H1 (cell line): ENCODE measurements around the gene CHRNA4.

Experiments used
- CHD1 ChIP-seq: IDR thresholded peaks from 2 replicates; pipeline ENCODE4 v1.6.1; 2012; ENCODE audit warnings: low read depth, low read length, improper control_type of control experiment
- CREB1 ChIP-seq: IDR thresholded peaks from 2 replicates; pipeline ENCODE4 v1.6.1; 2012; ENCODE audit warnings: inconsistent platforms
- EP300 ChIP-seq, 2 experiments: IDR thresholded peaks; 1 replicate in 1 of 2; 2 replicates in 1 of 2; pipeline ENCODE4 v1.6.1; 2011 to 2012; ENCODE audit warnings: low read depth in 2 of 2, low read length in 2 of 2, mild to moderate bottlenecking in 2 of 2, borderline replicate concordance in 1 of 2, inconsistent platforms in 1 of 2, moderate library complexity in 1 of 2
- SIN3A ChIP-seq, 2 experiments: IDR thresholded peaks in 1 of 2; conservative IDR thresholded peaks in 1 of 2; 2 replicates each; pipeline ENCODE4 v1.6.1; 2011 to 2012; ENCODE audit warnings: low read length in 2 of 2, improper control_type of control experiment in 1 of 2, low read depth in 1 of 2, mild to moderate bottlenecking in 1 of 2
- TAF1 ChIP-seq: IDR thresholded peaks from 2 replicates; pipeline ENCODE4 v1.6.1; 2011; ENCODE audit warnings: mild to moderate bottlenecking, low read depth, low read length
- TF ChIP-seq, protein P1 (sequence below): IDR thresholded peaks from 2 replicates; pipeline ENCODE4 v1.6.1; 2011; ENCODE audit warnings: low read length, improper control_type of control experiment
- TF ChIP-seq, protein P2 (sequence below), 3 experiments: IDR thresholded peaks; 1 replicate in 2 of 3; 2 replicates in 1 of 3; pipeline versions ENCODE4 v1.5.1 to v1.6.1; 2011; ENCODE audit warnings: low read length in 3 of 3, mild to moderate bottlenecking in 3 of 3, inconsistent platforms in 2 of 3, low read depth in 1 of 3, moderate library complexity in 1 of 3; ENCODE audit not compliant: insufficient read depth in 1 of 3; ENCODE audit errors: control extremely low read depth in 1 of 3
- TF ChIP-seq, protein P3 (sequence below): IDR thresholded peaks from 2 replicates; pipeline ENCODE4 v1.6.1; 2012; ENCODE audit warnings: low read length, inconsistent platforms

DNA sequence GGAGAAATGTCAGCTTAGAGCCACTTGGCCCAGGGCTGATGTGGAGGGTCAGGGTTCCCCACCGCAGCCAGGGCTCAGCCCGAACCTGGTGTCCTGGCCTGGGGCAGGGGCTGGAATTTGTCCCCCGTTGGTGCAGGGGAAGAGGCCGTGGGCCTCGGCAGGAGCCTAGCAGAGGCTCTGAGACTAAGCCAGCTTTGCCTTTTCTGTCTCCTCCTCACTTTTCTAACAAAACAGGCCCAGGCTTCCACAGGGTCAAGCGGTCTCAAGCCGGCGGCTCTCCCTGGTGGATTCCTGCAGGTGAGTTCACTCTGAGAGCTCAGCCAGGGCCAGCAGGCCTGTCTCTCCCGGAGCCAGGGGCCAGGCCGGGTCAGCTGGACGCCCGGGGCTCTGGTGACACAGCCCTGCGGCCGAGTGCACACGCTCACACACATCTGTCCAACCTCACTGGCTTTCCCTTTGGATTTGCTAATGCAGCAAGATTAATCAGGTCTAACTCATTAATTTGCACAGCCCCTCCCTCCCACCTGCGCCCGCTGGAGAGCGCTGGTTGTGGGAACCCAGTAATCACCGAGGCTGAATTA, 2.9 kb upstream of the CHRNA4 start:
- TF ChIP-seq, protein P1, sequence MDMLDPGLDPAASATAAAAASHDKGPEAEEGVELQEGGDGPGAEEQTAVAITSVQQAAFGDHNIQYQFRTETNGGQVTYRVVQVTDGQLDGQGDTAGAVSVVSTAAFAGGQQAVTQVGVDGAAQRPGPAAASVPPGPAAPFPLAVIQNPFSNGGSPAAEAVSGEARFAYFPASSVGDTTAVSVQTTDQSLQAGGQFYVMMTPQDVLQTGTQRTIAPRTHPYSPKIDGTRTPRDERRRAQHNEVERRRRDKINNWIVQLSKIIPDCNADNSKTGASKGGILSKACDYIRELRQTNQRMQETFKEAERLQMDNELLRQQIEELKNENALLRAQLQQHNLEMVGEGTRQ = no peak
- no peak for TF ChIP-seq CHD1
- TF ChIP-seq, protein P2, sequence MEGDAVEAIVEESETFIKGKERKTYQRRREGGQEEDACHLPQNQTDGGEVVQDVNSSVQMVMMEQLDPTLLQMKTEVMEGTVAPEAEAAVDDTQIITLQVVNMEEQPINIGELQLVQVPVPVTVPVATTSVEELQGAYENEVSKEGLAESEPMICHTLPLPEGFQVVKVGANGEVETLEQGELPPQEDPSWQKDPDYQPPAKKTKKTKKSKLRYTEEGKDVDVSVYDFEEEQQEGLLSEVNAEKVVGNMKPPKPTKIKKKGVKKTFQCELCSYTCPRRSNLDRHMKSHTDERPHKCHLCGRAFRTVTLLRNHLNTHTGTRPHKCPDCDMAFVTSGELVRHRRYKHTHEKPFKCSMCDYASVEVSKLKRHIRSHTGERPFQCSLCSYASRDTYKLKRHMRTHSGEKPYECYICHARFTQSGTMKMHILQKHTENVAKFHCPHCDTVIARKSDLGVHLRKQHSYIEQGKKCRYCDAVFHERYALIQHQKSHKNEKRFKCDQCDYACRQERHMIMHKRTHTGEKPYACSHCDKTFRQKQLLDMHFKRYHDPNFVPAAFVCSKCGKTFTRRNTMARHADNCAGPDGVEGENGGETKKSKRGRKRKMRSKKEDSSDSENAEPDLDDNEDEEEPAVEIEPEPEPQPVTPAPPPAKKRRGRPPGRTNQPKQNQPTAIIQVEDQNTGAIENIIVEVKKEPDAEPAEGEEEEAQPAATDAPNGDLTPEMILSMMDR (IDR thresholded peaks at IDR 0.05; ENCODE audit: control extremely low read depth in 1 of 3, insufficient read depth in 1 of 3, low read depth in 1 of 3, low read length in 3 of 3) = no peak
- no peak for TF ChIP-seq TAF1
- no peak for TF ChIP-seq CREB1
- TF ChIP-seq EP300 (IDR thresholded peaks at IDR 0.05; ENCODE audit: borderline replicate concordance in 1 of 2, low read depth in 2 of 2, low read length in 2 of 2) = no peak
- TF ChIP-seq, protein P3, sequence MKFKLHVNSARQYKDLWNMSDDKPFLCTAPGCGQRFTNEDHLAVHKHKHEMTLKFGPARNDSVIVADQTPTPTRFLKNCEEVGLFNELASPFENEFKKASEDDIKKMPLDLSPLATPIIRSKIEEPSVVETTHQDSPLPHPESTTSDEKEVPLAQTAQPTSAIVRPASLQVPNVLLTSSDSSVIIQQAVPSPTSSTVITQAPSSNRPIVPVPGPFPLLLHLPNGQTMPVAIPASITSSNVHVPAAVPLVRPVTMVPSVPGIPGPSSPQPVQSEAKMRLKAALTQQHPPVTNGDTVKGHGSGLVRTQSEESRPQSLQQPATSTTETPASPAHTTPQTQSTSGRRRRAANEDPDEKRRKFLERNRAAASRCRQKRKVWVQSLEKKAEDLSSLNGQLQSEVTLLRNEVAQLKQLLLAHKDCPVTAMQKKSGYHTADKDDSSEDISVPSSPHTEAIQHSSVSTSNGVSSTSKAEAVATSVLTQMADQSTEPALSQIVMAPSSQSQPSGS = no peak
- TF ChIP-seq SIN3A (conservative IDR thresholded peaks at IDR 0.05 in 1 of 2, IDR thresholded peaks at IDR 0.05 in 1 of 2; ENCODE audit: low read depth in 1 of 2, low read length in 2 of 2) = no peak
